Hematopoietic multipotent progenitor cell treated with erythropoietin and hydrocortisone succinate and interleukin-3 and kit ligand, for 4 days (in vitro differentiated cells): Measurements from ENCODE around the gene ERGIC1.

Experiments used
- DNase-seq: peaks from one replicate; pipeline ENCODE4 v3.0.0-alpha.2; 2015

Gene ERGIC1

GRCh38 chr5:172990776-172991175 lies 156.7 kb downstream of the ERGIC1 start:
- no peak for DNase-seq

- no peak for DNase-seq
These were observed 160.4 kb downstream of the ERGIC1 start for GRCh38 chr5:172994405-172994804.

GRCh38 chr5:172999372-172999973 lies 165.4 kb downstream of the ERGIC1 start:
- no peak for DNase-seq

DNA sequence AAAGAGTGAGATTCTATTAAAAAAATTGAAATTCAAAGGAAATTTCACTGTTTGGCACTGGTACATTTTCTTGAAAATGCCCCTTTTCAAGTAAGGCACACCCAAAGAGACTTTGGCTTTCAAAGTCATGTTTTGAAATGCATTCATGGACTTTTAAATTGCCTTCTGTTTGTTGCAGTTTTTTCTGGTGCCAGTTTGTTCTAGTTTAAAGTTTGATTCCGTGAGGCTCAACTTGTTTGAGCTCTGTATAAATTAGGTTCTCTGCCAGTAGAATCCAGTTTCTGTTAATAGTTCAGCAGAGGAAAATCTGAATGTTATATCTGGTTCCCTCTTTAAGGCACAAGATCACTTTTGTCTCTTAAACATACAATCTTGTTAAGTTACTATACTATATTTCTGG lies 165.9 kb downstream of the ERGIC1 start:
- no peak for DNase-seq

DNA sequence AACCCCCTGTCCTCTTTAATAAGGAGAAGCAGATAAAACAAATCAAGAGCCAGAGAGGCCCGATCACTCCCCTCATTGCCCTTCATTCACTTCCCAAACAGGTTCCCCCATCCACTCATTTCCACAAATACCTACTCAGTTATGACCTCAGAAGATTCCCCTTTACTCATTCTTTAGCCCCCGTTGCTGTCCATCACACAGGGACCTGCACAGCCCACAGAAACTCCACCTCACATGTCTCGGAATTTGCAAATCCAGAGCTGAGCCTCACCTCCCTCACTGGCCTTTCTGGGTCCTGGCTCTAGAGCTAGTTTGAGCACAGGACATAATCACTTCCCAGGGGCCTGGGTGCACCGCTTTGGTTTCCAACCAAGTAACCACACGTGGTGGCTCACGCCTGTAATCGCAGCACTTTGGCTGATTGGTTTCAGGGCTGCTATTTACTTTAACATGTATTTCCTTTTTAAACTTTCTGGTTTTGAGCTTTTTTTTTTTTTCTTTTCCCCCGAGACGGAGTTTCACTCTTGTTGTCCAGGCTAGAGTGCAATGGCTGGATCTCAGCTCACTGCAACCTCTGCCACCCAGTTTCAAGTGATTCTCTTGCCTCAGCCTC lies 167.3 kb downstream of the ERGIC1 start:
- peak; percentile 22 for DNase-seq
